ENCODE data around the gene PNPLA7. TPM values are rescaled to one million over a fixed set of nuclear protein-coding genes. Genes with fewer than 3 reads are reported as not detected.
A peak's percentile ranks its signal among the peaks of the same experiment; 100 is the strongest.
"Not testable (repeated sequence)": the region's sequence is repeated elsewhere in the genome, so short reads cannot be mapped to it uniquely, and the experiment has no call there.

PNPLA7 gene
- 32.1 TPM for total RNA-seq
- long read RNA-seq, full-length matches to known transcripts: 1 of 41 reads
- long read RNA-seq, partial matches to known transcripts: 30 of 41 reads
- long read RNA-seq, other reads (novel, unspliced or antisense): 10 of 41 reads

DNA sequence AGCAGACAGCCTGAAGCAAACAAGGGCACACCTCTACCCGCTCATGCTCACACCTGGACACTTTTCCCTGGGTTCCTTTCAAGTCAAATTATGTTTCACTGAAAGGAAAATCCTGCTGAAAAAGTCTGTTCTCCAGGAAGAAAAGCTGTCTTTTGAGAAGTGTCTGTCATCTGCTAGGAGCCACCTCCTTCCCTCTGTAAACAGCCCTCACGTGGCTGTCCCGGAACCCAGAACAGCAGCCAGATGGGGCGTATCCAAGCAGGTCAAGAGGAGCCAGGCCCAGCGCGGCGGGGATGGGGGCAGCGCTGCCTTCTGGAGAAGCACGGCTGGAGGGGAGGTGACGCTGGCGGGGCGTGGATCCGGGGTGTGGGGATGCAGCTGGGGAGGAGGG, at the start of gene PNPLA7:
Gene PNPLA7, minus strand, starts transcription at position 172 of the 391 bp plus-strand sequence. CDS start 205 bp downstream, outside the sequence.
- peak; percentile 92 for DNase-seq (ENCODE audit: low spot score)

DNA sequence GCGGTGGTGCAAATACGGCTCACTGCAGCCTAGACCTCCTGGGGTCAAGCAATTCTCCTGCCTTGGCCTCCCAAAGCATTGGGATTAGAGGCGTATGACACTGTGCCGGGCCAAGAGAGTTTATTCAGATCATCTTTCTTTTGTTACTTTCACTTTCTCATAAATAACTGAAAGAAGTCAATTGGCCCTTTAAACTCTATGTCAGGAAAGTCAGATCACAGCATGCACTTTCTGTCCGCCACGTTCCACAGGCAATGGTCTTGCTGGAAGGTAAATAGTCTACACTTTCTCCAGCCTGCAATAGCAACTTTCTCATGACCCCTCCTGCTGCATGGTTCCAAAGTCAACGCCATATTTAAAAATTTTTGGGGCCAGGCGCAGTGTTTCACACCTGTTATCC, 48.7 kb upstream of the PNPLA7 start:
- DNase-seq (ENCODE audit: low spot score): no peak

DNA sequence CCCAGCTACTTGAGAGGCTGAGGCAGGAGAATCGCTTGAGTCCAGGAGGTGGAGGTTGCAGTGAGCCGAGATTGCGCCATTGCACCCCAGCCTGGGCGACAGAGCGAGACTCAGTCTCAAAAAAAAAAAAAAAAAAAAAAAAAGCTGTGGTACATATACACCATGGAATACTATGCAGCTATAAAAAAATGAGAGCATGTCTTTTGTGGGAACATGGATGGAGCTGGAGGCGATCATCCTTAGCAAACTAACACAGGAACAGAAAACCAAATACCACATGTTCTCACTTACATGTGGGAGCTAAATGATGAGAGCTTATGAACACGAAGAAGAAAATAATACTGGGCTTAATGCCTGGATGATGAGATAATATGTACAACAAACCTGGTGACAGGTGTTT, 46.4 kb upstream of the PNPLA7 start:
- not testable (repeated sequence) for DNase-seq (ENCODE audit: low spot score)

DNA sequence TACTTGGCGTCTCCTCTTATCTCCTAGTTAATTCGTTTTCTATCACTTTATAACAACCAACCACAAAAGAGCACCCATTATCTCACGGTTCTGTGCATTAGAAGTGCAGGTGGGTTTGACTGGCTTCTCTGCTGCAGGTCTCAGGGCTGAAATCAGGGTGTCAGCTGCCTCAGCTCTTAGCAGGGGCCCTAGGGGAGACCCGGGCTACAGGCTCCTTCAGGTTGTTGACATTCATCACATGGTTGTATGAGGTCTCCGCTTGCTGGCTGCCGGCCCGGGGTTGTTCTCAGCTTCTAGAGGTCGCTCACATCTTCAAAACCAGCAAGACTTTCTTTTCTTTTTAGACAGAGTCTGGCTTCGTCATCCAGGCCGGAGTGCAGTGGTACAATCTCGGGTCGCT, 43.0 kb upstream of the PNPLA7 start:
- DNase-seq (ENCODE audit: low spot score): no peak

DNA sequence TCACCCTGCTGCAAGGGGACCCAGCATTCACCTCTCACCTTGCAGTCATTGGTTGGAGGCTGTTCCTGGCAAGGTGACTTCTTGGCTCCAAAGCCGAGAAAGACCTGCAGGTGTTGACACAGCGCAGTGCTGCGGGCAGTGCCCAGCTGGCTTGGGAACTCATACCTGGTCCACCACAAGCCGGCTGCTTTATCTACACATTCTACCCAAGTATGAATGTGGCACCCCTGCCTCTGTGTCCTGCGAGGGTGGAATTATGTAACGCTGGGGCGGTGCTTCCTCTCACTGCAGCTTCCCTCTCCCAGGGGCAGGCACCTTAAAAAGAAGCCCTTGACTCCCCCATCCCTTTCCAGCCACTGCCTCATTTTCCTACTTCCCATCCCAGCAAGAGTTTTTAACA, 42.6 kb upstream of the PNPLA7 start:
- no peak for DNase-seq (ENCODE audit: low spot score)

DNA sequence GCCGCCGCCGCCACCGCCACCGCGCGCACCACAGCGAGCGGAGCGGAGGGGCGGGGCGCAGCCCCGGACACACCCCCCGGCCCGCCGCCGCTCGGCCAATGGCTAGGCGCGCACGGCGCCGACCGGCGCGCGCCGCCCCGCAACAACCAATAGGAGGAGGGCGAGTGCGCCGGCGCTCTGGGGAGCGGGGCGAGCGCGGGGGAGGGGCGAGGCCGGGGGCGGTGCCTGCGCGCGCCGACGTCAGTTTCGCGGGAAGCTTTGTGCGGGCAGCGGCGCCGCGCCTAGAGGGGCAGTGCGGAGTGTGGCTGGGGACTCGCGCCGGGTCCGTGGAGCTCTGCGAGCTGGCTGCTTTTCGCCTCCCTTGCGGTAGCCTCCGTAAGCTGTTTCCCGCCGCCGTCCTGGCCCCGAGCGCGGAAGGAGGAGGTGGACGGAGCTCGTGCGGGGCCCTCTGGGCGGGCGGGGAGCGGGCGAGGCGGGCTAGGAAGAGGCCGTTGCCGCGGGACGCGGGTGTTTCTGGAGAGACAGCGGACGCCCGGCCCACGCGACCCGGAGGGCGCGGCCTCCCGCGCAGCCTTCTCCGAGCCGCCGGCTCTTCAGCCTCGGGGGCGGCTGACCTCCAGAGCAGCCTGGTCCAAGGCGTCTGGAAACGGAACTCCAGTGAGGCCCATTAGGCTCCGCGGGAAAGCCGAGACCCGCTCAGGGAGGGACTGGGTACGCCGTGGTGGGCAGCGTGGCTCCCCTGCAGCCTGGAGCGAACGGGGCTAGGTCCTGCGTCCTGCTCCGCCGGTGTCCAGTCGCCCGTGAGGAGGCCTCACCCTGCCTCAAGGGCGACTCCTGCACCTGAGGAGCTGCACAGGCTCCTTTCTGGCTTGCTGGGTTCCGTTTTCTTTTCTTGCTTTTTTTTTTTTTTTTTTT, 40.5 kb upstream of the PNPLA7 start, which contains the start of gene ZMYND19:
Gene ZMYND19, minus strand, starts transcription at position 44 of the 915 bp plus-strand sequence. CDS start 249 bp downstream, outside the sequence.
- DNase-seq (ENCODE audit: low spot score): peak; percentile 98

DNA sequence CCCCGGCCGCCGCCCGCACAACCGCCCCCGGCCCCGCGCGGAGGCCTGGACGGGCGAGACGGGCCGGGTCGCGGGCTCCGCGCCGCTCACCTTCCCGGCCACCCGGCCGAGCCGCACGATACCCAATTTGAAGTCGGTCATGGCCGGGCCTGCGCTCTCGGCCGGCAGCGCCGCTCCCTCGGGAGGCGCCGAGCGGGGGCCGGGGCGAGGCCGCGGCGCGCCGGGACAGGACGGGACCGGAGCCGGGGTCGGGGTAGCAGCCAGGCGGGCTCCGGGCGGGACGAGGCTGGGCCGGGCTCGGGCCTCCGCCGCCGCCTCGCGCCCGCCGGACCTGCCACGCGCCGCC, 39.9 kb upstream of the PNPLA7 start:
- DNase-seq (ENCODE audit: low spot score): no peak

DNA sequence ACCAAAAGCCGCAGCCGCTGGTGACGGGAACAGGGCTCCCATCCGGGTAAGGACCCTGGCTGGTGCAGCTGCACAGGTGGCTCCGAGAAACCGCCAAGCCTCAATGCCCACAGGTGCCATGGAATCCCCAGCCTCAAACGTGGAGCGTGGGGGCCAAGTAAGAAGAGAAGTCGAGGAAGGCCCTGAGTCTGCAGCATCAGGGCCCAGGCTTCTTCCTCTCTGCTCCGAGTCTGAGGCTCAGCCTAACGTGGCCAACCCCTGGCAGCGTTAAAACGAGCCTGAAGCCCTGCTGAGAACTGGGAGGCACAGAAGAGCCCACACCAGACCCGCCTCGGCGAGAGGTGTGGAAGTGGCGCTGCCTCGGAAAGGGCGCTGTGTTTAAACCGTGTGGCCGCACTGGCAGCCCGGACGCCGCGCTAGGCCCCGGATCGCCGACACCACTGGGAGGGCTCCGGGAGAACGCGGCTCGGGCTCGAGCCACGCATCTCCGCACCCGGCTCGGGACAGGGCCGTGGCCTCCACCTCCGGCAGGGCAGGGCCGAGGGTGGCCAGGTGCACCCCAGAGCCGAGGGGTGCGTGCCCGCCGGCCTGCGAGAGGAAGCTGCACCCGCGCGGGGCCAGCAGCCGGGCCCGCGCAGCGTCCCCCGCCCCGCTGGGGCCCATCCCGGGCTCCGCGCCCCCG, 39.4 kb upstream of the PNPLA7 start:
- DNase-seq (ENCODE audit: low spot score): no peak

DNA sequence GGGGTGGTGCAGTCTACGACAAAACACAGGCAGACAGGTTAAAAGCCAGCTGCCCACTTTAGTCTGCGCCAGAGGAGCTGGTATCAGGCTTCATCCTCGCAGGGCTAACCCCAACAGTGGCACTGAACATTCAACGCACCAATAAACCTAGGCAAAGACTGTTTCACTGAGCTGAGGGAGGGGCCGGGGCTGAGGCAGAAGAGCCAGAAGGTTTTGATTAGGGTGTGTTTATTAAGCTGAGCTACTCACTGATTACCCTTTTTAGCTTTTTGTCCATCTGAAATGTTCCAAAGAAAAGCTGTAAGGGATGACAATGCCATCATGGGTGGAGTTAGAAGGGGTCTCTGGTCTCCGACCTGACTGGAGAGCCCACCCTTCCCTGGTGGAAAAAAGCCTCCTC, 38.7 kb upstream of the PNPLA7 start:
- no peak for DNase-seq (ENCODE audit: low spot score)

DNA sequence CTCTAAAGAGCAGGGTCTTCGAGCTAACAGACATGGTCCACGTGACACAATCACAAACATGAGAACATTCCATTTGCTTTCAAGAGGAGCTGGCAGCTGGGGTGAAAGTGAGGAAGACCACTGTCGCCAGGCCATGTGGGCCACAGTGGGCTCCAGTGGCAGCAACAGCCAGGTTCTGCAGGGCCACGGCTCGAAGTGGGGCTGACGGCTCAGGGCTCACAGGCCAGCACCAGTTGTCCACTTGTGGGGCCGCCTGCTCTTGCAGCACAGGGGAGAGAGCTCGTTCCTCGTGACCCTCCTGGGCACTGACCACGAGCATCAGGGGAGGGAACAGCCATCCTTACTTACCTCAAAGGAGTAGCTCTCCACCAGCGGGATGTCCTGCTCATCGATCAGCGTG, 38.1 kb upstream of the PNPLA7 start:
- DNase-seq (ENCODE audit: low spot score): no peak

DNA sequence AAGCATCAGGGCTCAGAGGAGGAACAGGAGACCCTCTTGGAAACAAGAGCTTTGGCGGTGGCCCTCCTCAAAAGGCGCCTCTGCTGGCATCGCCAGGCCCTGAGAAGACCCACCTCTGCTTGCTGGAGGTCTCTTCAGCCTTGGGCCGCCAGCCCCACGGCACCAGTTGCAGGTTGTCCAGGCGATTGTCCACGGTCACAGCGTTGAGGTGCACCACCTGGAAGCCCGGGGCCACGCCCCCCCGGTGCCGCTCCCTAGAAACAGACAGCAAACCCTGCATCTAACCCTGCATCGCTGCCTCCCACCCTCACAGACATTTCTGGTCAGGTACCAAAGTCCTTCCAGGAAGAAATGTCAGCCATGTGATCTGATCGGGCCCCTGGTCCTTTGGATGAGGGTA, 36.7 kb upstream of the PNPLA7 start:
- DNase-seq (ENCODE audit: low spot score): no peak

DNA sequence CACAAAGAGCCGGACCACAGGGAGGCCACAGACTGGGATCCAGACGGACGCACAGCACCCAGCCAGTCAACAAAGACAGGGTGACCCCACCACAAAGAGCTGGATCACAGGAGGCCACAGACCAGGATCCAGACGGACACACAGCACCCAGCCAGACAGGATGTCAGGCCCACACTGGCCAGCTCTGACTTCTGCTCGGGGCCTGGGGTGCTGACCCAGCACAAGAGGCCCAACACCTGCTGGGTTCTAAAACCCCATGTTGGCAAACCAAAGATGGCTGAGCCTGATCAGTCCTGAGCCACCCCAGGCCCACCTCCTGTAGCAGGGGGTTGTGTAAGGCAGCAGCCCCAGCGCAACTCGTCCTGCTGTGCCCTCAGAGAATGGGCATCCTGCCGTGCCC, 33.8 kb upstream of the PNPLA7 start:
- DNase-seq (ENCODE audit: low spot score): no peak

DNA sequence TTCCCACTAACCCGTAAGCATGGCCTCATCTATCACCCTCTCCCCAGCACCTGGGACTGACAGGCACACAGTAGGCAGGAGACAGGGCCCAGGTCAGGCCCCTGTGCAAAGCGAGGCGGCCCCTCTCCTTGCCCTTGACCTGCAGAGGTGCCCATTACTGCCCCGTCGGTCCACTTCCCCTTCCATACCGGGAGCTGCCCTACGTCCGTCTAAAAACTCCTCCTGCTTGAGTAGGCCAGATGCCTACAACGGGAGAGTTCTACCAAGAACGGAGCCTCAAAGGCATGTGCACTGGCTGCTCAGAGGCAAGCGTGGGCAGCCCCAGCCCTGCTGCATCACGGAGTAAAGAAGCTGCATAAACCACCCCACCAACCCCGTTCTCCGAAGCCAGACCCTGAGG, 33.1 kb upstream of the PNPLA7 start:
- DNase-seq (ENCODE audit: low spot score): no peak

DNA sequence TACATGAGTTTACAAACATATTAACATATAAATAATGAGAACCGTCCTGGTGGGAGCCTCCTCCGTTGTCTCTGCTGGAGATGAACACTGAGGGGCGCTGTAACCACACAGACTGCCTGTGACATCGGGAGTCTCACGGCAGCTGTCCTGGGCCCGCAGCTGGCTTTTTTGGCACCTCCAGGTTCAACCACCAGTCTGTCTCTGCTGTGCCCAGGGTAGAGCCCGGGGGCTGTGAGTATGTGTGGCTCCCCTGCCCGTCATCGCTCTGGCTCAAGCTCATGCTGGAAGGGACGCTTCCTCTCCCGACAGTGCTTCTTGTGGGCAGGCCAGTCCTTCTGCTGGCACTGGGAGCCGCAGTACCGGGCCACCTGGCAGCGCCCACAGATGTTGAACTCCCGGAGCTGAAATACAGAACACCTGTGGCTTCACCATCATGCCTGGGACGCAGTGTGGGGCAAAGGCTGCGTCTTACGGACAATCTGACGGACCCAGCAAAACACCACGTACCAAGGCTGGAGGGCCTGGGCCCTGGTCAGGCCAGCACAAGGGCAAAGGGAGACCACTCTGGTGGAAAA, 32.2 kb upstream of the PNPLA7 start:
- no peak for DNase-seq (ENCODE audit: low spot score)

DNA sequence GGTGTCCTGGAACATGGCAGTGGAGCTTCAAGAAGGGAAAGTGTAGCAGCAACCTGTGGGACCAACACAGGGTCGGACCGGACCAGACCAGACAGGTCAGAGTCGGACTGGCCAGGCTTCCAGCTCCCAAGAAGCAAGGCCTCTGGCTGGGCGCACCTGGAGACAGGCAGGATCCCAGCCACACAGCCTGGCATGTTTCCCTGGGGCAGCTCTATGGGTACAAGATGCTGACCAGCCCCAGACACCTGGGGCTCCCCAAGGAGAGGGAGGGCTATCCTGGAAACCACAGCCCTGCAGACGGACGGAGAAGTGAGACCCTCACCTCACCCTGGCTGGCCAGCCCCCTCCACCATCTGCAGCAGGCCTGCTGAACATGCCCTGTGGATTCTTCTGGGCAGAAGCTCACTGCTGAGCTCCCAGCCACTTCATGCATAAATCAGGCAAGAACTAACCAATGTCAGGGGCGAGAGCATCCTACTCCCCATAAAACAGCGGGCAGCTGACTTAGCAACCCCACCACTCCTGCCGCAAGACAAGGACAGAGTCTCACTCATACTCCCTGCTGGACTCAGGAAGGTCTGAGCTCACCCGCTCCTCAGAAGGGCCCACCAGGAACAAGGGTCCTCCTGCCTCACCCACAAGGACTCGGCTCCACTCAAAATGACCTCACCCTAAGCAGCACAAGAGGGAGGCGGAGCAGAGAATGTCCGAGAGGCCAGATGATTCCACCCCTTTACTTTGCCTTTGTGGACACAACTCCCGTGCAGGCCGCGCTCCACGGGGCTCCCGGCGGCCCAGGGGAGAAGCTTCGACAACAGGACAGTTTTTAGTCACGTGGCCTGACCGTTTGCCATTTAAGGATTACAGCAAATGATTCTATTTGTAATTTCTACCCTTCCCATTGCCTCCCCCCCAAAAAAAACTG, 31.4 kb upstream of the PNPLA7 start:
- DNase-seq (ENCODE audit: low spot score): no peak

DNA sequence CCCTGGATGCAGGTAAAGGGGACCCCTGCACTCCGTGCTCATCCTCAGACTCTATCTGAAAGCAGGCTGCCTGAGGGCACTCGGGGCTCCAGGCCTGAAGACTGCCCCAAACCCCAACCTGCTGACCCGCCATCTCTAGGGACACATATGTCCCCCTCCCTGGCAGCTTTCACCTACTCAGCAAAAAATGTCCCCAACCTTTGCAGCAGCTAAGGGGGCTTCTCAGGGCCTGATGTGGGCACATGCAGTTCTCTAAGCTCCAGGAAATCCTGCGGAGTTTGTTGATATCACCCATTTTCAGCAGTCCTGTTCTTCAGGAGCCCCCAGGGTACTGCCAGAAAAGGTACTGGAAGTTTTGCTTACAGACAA, 30.7 kb upstream of the PNPLA7 start:
- no peak for DNase-seq (ENCODE audit: low spot score)

DNA sequence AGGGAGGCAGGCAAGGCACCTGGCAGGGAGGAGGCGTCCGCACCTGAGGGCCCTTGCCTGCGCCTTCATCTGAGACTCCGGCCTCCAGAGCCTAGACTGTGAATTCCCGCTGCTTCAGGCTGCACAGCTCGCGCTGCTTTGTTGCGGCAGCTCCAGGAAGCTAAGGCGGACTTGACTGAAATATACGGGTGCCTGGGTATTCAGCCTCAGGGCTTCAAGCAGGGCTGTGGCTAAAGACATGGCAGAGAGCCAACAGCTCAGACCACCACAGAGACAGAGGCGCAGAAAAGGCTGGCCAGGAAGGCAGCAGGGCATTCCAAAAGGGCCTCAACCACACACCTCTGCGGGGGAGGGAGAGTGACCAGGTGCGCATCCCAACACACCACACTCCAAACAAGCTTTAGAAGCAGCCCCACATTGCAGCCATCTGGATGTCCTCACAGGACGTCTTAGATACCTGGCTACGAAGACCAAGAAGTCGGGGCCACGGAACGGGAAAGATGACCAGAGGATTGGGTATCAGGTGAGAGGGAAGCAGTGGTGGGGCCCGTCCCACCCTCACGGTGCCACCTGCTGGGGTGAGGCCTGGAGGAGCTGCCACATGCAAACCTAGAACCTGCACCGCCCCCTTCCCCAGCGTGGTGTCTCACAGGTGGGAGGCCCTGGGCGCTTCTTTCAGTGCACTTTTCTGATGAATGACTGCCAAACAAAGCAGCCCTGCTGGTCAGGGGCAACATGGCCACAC, 30.2 kb upstream of the PNPLA7 start:
- no peak for DNase-seq (ENCODE audit: low spot score)

DNA sequence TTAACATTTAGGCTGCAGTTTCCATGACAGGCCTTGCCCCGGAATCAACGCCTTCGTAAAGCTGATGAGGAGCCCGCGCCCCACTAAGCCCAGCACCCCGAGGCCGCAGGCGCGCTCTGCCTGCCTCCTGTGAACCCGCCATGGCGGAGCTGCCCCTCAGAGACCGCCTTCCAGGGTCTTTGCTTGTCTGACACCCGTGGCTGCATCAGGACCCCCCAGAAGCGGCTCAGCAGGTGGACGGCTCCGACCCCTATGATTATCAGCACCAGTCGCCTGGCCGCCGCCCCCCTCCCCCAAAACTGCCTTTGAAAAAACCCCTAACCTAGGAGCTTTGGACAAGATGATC, 29.0 kb upstream of the PNPLA7 start:
- DNase-seq (ENCODE audit: low spot score): no peak

DNA sequence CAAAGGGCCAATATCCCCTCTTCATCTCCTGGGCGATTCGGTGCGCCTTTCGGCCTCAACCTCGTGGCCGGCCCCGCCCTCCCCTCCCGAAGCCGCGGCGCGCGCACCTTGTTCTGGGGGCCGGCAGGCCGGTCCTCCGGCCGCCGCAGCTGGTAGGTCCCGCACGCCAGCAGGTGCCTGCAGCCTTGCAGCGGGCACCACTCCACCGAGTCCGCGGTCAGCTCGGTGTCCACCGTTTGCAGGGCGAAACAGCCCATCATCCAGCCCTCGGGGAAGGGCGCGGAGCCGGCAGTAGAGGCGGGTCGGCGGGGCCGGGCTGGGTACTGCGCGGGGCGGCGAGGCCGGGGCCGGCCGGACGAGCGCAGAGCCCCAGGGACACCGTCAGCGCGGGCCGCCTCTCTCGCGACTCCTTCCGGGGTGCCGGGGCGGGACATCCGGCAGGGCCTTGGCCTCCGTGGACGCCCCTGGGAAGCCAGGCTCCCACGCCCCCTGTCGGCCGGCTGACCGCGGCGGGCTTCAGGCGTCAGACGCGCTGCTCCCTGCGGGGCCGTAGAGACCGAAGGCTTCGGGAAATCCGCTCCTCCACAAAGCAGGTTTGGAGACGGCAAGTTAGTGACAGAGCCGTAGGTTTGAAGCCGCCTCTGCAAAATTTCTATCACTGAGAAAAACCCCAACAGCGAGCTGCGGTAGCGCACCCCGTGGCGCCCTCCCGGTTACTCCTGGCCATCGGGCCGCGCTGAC, 28.5 kb upstream of the PNPLA7 start, which contains the start of gene DPH7:
Gene DPH7, minus strand, starts transcription at position 408 of the 741 bp plus-strand sequence. Its CDS starts 148 bp downstream, at position 260.
- peak; percentile 99 for DNase-seq (ENCODE audit: low spot score)
